HepG2 (cell line): ENCODE results near the gene FBXO4. TPM values are rescaled to one million over a fixed set of nuclear protein-coding genes. Genes with fewer than 3 reads are reported as not detected.

Source experiments
- HNF1A ChIP-seq, 2 experiments: sonication (generic) in 1 of 2; formaldehyde crosslinking in 1 of 2; IDR thresholded peaks; 2 replicates each; pipeline versions ENCODE4 v1.4.0 to v1.6.1; 2016 to 2020; ENCODE audit warnings: borderline replicate concordance in 1 of 2, low read depth in 1 of 2, mild to moderate bottlenecking in 1 of 2, missing genetic modification reagents in 1 of 2
- HNRNPK ChIP-seq: fragments of 200-400 bp; formaldehyde crosslinking; IDR thresholded peaks from 2 replicates; pipeline ENCODE4 v1.6.1; 2018; ENCODE audit warnings: low read length, low read depth, moderate library complexity, mild to moderate bottlenecking; ENCODE audit not compliant: poor library complexity, severe bottlenecking
- REST ChIP-seq, 2 experiments: IDR thresholded peaks; 2 replicates each; pipeline ENCODE4 v1.6.1; 2011 to 2012; ENCODE audit warnings: low read length in 2 of 2, borderline replicate concordance in 1 of 2, low read depth in 1 of 2, mild to moderate bottlenecking in 1 of 2, moderate library complexity in 1 of 2
- STAT6 ChIP-seq: sonication (generic); formaldehyde crosslinking; IDR thresholded peaks from 2 replicates; pipeline ENCODE4 v1.4.0; 2020; ENCODE audit warnings: missing genetic modification reagents, mild to moderate bottlenecking, borderline replicate concordance
- ZBTB39 ChIP-seq: sonication (generic); formaldehyde crosslinking; IDR thresholded peaks from 2 replicates; pipeline ENCODE4 v1.5.0; 2020; ENCODE audit warnings: missing genetic modification reagents
- ZNF280D ChIP-seq: sonication (generic); formaldehyde crosslinking; IDR thresholded peaks from 2 replicates; pipeline ENCODE4 v1.5.1; 2020; ENCODE audit warnings: mild to moderate bottlenecking, missing genetic modification reagents
- polyA plus RNA-seq, 8 experiments: library from polyadenylated mRNA; depleted of rRNA in 3 of 8; stranded (reverse) in 7 of 8; unstranded in 1 of 8; fragments of >200 nt; fragmentation: Illumina TruSeq in 4 of 8; extraction: Trizol in 4 of 8; gene quantifications; 2 replicates each; pipeline versions ENCODE4 v1.2.1 to v1.2.3, GENCODE V29; 2011 to 2016; ENCODE audit warnings: low read depth in 4 of 8, missing spikeins in 1 of 8, mixed read lengths in 1 of 8; ENCODE audit not compliant: insufficient read depth in 1 of 8
- total RNA-seq, 5 experiments: library from RNA; depleted of rRNA; stranded (reverse); fragments of >200 nt; fragmentation: Illumina TruSeq; extraction: Trizol; gene quantifications; 2 replicates each; pipeline ENCODE4 v1.2.3, GENCODE V29; 2016; ENCODE audit warnings: low read depth in 1 of 5

FBXO4 gene
- total and polyA plus RNA-seq, 2 of the 13 experiments (the other 11 are each of a cell fraction or from before 2014, with no cell fraction given), result 5.2 to 16.4 TPM

- TF ChIP-seq STAT6 (CRISPR knock-in tag) (no peak), ZBTB39 (no peak), HNRNPK (no peak), REST (IDR thresholded peaks at IDR 0.05; ENCODE audit: borderline replicate concordance in 1 of 2, low read depth in 1 of 2, low read length in 2 of 2) (no peak), ZNF280D (CRISPR knock-in tag) (no peak), HNF1A (IDR thresholded peaks at IDR 0.05; ENCODE audit: low read depth) (no peak), HNF1A (CRISPR knock-in tag; IDR thresholded peaks at IDR 0.05; ENCODE audit: borderline replicate concordance) (no peak)
Measured at GRCh38 chr5:41955432-41956024, 30.4 kb downstream of the FBXO4 start (continued).
